Measurements from ENCODE around the gene METTL22. TPM values are rescaled to one million over a fixed set of nuclear protein-coding genes. Genes with fewer than 3 reads are reported as not detected.
A peak's percentile ranks its signal among the peaks of the same experiment; 100 is the strongest.

METTL22 gene
- total RNA-seq, 1 donor from 2014 or later = 49.6 TPM

GRCh38 chr16:8632675-8633182 is 11.2 kb downstream of the METTL22 start:
- TF ChIP-seq CTCF (IDR thresholded peaks at IDR 0.05) = no peak
- Mint-ChIP-seq H3K27me3 (no peaks in the 10 kb centered on the region), H3K27ac (peak overlapping the region; percentile 44), H3K36me3 (ENCODE audit: low read depth) (peaks cover 88% of the 10 kb centered on the region), H3K4me3 (no peak overlapping the region), H3K9me3 (no peaks in the 10 kb centered on the region), H3K4me1 (peaks cover 6% of the 10 kb centered on the region)
- ChIA-PET CTCF (no interaction called here), POLR2A (no interaction called here)
- DNase-seq (no peak), ATAC-seq (ENCODE audit: low read depth) (no peak)
- intact Hi-C loops (cut with micrococcal nuclease) = no loop called here

- no peak overlapping the region for H3K27ac Mint-ChIP-seq
- H3K4me3 Mint-ChIP-seq = no peak overlapping the region
- H3K36me3 Mint-ChIP-seq (ENCODE audit: low read depth) = peaks cover 85% of the 10 kb centered on the region
- peaks cover 6% of the 10 kb centered on the region for H3K4me1 Mint-ChIP-seq
- ATAC-seq (ENCODE audit: low read depth) = no peak
- H3K9me3 Mint-ChIP-seq = no peaks in the 10 kb centered on the region
- intact Hi-C loops (cut with micrococcal nuclease) = no loop called here
- ChIA-PET POLR2A (no interaction called here), CTCF (no interaction called here)
- no peak for DNase-seq
- no peak for TF ChIP-seq CTCF (IDR thresholded peaks at IDR 0.05)
- H3K27me3 Mint-ChIP-seq = no peaks in the 10 kb centered on the region
These were observed 13.7 kb downstream of the METTL22 start for GRCh38 chr16:8634991-8635736.

- TF ChIP-seq CTCF (IDR thresholded peaks at IDR 0.05) = no peak
- ATAC-seq (ENCODE audit: low read depth) (no peak), DNase-seq (no peak)
- ChIA-PET CTCF (no interaction called here), POLR2A (no interaction called here)
- H3K27me3 Mint-ChIP-seq = no peaks in the 10 kb centered on the region
- no peak overlapping the region for H3K4me3 Mint-ChIP-seq
- peaks cover 4% of the 10 kb centered on the region for H3K4me1 Mint-ChIP-seq
- H3K9me3 Mint-ChIP-seq = no peaks in the 10 kb centered on the region
- H3K36me3 Mint-ChIP-seq (ENCODE audit: low read depth) = peaks cover 87% of the 10 kb centered on the region
- no peak overlapping the region for H3K27ac Mint-ChIP-seq
- intact Hi-C loops (cut with micrococcal nuclease) = no loop called here
These were observed 18.2 kb downstream of the METTL22 start for GRCh38 chr16:8639694-8640093.

GRCh38 chr16:8641671-8642070 is 20.2 kb downstream of the METTL22 start:
- H3K27ac Mint-ChIP-seq = no peak overlapping the region
- H3K4me3 Mint-ChIP-seq = no peak overlapping the region
- no peaks in the 10 kb centered on the region for H3K9me3 Mint-ChIP-seq
- ChIA-PET POLR2A (no interaction called here), CTCF (no interaction called here)
- H3K36me3 Mint-ChIP-seq (ENCODE audit: low read depth) = peaks cover 88% of the 10 kb centered on the region
- ATAC-seq (ENCODE audit: low read depth) (no peak), DNase-seq (no peak)
- H3K27me3 Mint-ChIP-seq = no peaks in the 10 kb centered on the region
- TF ChIP-seq CTCF (IDR thresholded peaks at IDR 0.05) = no peak
- H3K4me1 Mint-ChIP-seq = peaks cover 10% of the 10 kb centered on the region
- intact Hi-C loops (cut with micrococcal nuclease) = no loop called here

GRCh38 chr16:8642146-8642545 is 20.6 kb downstream of the METTL22 start:
- POLR2A ChIA-PET = no interaction called here
- no peak for TF ChIP-seq CTCF (IDR thresholded peaks at IDR 0.05)
- intact Hi-C loops (cut with micrococcal nuclease) = no loop called here
- CTCF ChIA-PET = no interaction called here
- Mint-ChIP-seq H3K27ac (no peak overlapping the region), H3K27me3 (no peaks in the 10 kb centered on the region), H3K4me3 (no peak overlapping the region), H3K4me1 (peaks cover 10% of the 10 kb centered on the region), H3K36me3 (ENCODE audit: low read depth) (peaks cover 90% of the 10 kb centered on the region), H3K9me3 (no peaks in the 10 kb centered on the region)
- ATAC-seq (ENCODE audit: low read depth) = no peak
- DNase-seq = no peak
